Activated CD4-positive, alpha-beta T cell treated with anti-CD3 and anti-CD28 coated beads, Interleukin-10, Interleukin-2, amounts not matched to agents 100 ng/mL and 50 ng/mL, durations not matched to agents 16 hours and 8 hours (primary cell): ENCODE results near the gene RAB6B.
A peak's percentile ranks its signal among the peaks of the same experiment; 100 is the strongest.

ENCODE experiments used
- DNase-seq: peaks from one replicate; pipeline ENCODE4 v3.0.0-alpha.2; 2020

The RAB6B gene

GRCh38 chr3:133930341-133930933 is 34.8 kb upstream of the RAB6B start:
- peak; percentile 39 for DNase-seq

GRCh38 chr3:133928903-133929607 is 33.4 kb upstream of the RAB6B start:
- DNase-seq: no peak

GRCh38 chr3:133928136-133928893 is 32.6 kb upstream of the RAB6B start:
- DNase-seq: no peak

- peak; percentile 61 for DNase-seq
These were observed 31.9 kb upstream of the RAB6B start for GRCh38 chr3:133927540-133928066.

GRCh38 chr3:133926736-133927539 is 31.3 kb upstream of the RAB6B start:
- no peak for DNase-seq

GRCh38 chr3:133925960-133926735 is 30.5 kb upstream of the RAB6B start:
- DNase-seq: no peak

GRCh38 chr3:133924041-133924440 is 28.4 kb upstream of the RAB6B start:
- DNase-seq: no peak

GRCh38 chr3:133921592-133921991 is 25.9 kb upstream of the RAB6B start:
- no peak for DNase-seq

GRCh38 chr3:133917144-133917543 is 21.5 kb upstream of the RAB6B start:
- DNase-seq: no peak

- DNase-seq: no peak
These were observed 20.3 kb upstream of the RAB6B start for GRCh38 chr3:133915685-133916658.

GRCh38 chr3:133914839-133915600 is 19.3 kb upstream of the RAB6B start:
- DNase-seq: no peak

GRCh38 chr3:133910422-133910821 is 14.7 kb upstream of the RAB6B start:
- no peak for DNase-seq

- DNase-seq: no peak
These were observed 9.7 kb upstream of the RAB6B start for GRCh38 chr3:133905376-133905775.

GRCh38 chr3:133901847-133902246 is 6.2 kb upstream of the RAB6B start:
- DNase-seq: no peak

GRCh38 chr3:133901083-133901482 is 5.4 kb upstream of the RAB6B start:
- no peak for DNase-seq

GRCh38 chr3:133899311-133899710 is 3.6 kb upstream of the RAB6B start:
- DNase-seq: no peak

- DNase-seq: no peak
These were observed 1.9 kb upstream of the RAB6B start for GRCh38 chr3:133897547-133897946.

- DNase-seq: no peak
These were observed 500 bp upstream of the RAB6B start for GRCh38 chr3:133896002-133896761.
